Measurements from ENCODE around the gene S100A2.

- TF ChIP-seq CTCF (IDR thresholded peaks at IDR 0.05; ENCODE audit: control extremely low read depth in 1 of 3, insufficient read depth in 1 of 3, low read depth in 1 of 3, low read length in 3 of 3) = no peak
- TF ChIP-seq EZH2 (IDR thresholded peaks at IDR 0.05; ENCODE audit: low read depth, low read length, severe bottlenecking) = no peak
- TF ChIP-seq MAFK (IDR thresholded peaks at IDR 0.05; ENCODE audit: low read depth, low read length) = no peak
- TF ChIP-seq ZNF274 (IDR thresholded peaks at IDR 0.05; ENCODE audit: borderline replicate concordance, extremely low read depth, low read length) = no peak
- TF ChIP-seq POLR2A (IDR thresholded peaks at IDR 0.05; ENCODE audit: control extremely low read depth in 1 of 2, low read depth in 2 of 2, low read length in 2 of 2) = no peak
These were observed 5.4 kb downstream of the S100A2 start for GRCh38 chr1:153560241-153560640.
